Lower leg skin (tissue), 4 donors: Measurements from ENCODE around the gene SURF6. TPM values are rescaled to one million over a fixed set of nuclear protein-coding genes. Genes with fewer than 3 reads are reported as not detected.

Source experiments
- DNase-seq, 2 donors: peaks; one replicate each; pipeline ENCODE4 v3.0.0-alpha.2; 2019; ENCODE audit warnings: low spot score in 2 of 2
- H3K4me3 ChIP-seq: fragments of 200-600 bp; sonication (generic); 2 replicates; pipeline ENCODE4 v1.5.1; 2017; ENCODE audit warnings: mild to moderate bottlenecking, low read depth; ENCODE audit not compliant: poor library complexity, severe bottlenecking
- POLR2A ChIP-seq, 2 donors: fragments of 450-650 bp; IDR thresholded peaks; one replicate each; pipeline ENCODE4 v1.6.1; 2016 to 2017; ENCODE audit warnings: antibody characterized with exemption in 2 of 2, mild to moderate bottlenecking in 1 of 2, moderate library complexity in 1 of 2
- WGBS, 2 donors: methylation state at CpG; one replicate each; pipeline ENCODE4 v1.1.5; 2018; 5-methylcytosine and 5-hydroxymethylcytosine counted together
- intact Hi-C: fragments of 100-400 bp; cut with DNase I; formaldehyde crosslinking; loops from one replicate; pipeline ENCODE4 v1.15.0; 2023; ENCODE audit warnings: low total_unique reads
- total RNA-seq, 4 donors: library from RNA; depleted of rRNA; stranded (reverse); fragments of >200 nt; gene quantifications; one replicate each; pipeline ENCODE4 v1.1.0, GENCODE V29; 2016
- TF ChIP-seq, protein P1 (sequence below), 3 donors: fragments of 450-650 bp; IDR thresholded peaks; one replicate each; pipeline ENCODE4 v1.5.1; 2016; ENCODE audit warnings: antibody characterized with exemption in 3 of 3, mild to moderate bottlenecking in 3 of 3, moderate library complexity in 2 of 3

SURF6 gene
- total RNA-seq, 4 donors from 2014 or later = 21.7 to 37.4 (median 27.4) TPM

DNA sequence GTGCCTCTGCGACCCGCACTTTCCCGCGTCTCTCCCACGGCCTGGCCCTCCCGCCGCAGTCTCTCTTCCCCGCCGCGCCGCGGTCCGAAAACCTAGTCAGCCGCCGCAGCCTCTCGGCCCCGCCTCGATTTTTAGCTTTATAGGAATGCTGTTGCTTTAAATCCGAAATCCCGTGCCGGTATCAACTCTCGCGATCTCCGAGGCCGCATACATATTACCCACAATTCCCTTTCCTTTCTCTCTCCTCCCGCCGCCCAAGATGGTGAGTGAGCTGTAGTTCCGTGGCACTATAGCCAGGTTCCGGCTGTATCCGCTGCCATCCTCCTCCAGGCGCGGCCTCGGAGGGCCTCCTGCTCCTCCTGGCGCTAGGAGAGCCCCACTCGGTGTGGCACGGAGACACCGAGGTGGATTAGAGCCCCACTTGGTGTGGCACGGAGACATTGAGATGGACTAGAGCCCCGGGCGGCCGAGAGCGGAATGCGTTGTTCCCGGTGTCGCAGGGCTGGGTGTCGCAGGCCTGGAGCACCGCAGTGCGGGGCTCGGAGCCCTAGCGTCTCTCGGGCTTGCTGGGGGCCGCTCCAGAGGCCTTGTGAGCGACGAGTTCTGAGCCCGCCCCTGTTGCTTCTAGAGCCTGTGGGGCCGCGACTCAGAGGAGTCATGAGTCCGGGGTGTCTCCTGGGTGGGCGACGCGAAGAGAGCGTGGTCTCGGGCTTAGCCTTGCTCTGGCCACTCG, 12.2 kb upstream of the SURF6 start, which contains the start of the genes MED22 and RPL7A:
Gene MED22 (minus strand): TSS at position 147 of the 733 bp plus-strand sequence. CDS start 1,469 bp downstream, outside the sequence.
Gene RPL7A (plus strand): TSS at position 234 of the 733 bp plus-strand sequence. CDS start 26 bp downstream, at position 260.
- intact Hi-C loops = no loop called here
- peak; percentile 95 to 98 for DNase-seq
- 0% methylated on average over 42 to 55 of the region's 64 CpGs for WGBS, 2 donors
- TF ChIP-seq POLR2A (IDR thresholded peaks at IDR 0.05) = no peak
- TF ChIP-seq, protein P1, sequence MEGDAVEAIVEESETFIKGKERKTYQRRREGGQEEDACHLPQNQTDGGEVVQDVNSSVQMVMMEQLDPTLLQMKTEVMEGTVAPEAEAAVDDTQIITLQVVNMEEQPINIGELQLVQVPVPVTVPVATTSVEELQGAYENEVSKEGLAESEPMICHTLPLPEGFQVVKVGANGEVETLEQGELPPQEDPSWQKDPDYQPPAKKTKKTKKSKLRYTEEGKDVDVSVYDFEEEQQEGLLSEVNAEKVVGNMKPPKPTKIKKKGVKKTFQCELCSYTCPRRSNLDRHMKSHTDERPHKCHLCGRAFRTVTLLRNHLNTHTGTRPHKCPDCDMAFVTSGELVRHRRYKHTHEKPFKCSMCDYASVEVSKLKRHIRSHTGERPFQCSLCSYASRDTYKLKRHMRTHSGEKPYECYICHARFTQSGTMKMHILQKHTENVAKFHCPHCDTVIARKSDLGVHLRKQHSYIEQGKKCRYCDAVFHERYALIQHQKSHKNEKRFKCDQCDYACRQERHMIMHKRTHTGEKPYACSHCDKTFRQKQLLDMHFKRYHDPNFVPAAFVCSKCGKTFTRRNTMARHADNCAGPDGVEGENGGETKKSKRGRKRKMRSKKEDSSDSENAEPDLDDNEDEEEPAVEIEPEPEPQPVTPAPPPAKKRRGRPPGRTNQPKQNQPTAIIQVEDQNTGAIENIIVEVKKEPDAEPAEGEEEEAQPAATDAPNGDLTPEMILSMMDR (IDR thresholded peaks at IDR 0.05) = no peak
- peak within 1 kb of the TSS; percentile 100 for H3K4me3 ChIP-seq

DNA sequence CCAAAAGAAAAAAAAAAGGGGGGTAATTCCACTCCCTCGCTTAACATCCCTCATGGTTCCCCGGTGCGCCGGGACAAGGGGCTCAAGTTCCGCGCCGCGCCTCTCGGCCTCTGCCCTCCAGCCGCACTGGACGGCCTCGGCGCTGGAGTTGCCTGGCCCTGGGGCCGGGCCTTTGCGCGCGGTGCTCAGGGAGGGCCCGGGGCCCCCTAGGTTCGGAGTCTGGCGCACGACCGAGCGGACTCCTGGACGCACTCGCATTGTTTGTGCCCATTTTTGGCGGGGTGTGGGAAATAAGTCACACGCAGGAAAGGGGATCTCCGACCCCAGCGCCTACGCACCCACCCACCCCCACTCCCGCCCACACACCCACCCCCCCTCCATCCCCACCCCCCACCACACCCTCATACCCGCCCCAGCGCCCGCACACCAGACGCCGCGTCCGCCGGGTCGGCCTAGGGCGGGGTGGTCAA, 11.6 kb upstream of the SURF6 start:
- no peak for TF ChIP-seq POLR2A (IDR thresholded peaks at IDR 0.05)
- TF ChIP-seq, protein P1 (IDR thresholded peaks at IDR 0.05) = no peak
- 0% methylated on average over 30 to 35 of the region's 41 CpGs for WGBS, 2 donors
- intact Hi-C loops = no loop called here
- peak overlapping the region; percentile 100 for H3K4me3 ChIP-seq
- peak in 1 of 2 donors; percentile 90 for DNase-seq

DNA sequence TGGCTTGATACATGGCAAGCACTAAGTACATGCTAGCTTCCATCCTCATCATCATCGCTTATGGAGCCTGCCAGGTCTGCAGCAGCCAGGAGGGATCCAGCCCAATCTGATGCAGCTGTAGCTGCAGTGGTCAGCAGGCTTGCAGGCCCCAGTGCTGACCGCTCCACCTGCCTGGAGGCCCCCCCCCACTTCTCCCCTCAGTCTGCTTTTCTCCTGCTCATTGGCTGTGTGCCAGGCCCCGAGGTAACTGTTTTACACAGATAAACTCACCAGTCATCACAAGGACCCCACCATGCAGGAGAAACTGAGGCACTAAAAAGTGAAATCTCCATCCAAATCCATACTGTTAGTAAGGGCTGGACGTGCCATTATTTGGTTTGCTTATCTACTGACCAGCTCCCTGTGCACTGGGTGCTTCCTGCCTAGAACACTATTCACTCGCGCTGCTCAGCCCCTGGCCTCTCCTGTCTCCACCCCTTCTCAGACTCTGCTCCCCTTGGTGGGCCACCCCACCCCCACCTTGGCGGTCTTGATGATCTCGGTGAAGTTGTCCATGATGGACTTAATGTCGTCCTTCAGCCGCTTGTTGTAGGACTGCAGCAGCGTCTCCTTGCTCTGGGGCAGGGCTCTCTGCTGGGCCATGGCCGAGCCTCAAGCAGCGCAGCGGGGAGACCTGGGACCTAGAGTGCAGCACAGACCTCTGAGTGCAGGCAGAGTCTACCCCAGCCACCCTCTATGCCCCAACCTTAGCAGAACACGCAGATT, 10.2 kb upstream of the SURF6 start:
- no peak overlapping the region for H3K4me3 ChIP-seq
- DNase-seq = no peak
- no peak for TF ChIP-seq POLR2A (IDR thresholded peaks at IDR 0.05)
- TF ChIP-seq, protein P1 (IDR thresholded peaks at IDR 0.05) = no peak
- intact Hi-C loops = no loop called here
- 65 to 73% methylated on average over 11 to 12 of the region's 15 CpGs for WGBS, 2 donors

DNA sequence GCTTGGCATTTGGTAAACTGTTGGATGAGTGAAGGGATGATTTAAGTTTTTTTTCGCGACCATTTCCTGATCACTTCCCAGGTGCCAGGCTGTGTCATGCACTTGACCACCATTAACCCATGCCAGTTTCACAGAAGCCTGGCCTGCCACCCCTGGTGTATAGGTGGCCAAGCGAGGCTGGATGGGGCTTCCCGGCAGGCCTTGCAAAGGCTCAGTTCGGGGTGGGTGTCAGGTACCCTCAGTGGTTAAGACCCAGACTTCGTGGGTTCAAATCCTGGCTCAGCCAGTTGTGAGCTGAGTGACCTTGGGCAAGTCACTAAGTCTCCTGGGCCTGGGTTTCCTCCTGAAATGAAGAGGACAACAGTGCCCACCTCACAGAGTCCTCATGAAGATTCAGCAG, 9.6 kb upstream of the SURF6 start:
- H3K4me3 ChIP-seq = no peak overlapping the region
- 86 to 98% methylated on average over 6 of the region's 6 CpGs for WGBS, 2 donors
- intact Hi-C loops = no loop called here
- no peak for DNase-seq
- no peak for TF ChIP-seq POLR2A (IDR thresholded peaks at IDR 0.05)
- TF ChIP-seq, protein P1 (IDR thresholded peaks at IDR 0.05) = no peak

DNA sequence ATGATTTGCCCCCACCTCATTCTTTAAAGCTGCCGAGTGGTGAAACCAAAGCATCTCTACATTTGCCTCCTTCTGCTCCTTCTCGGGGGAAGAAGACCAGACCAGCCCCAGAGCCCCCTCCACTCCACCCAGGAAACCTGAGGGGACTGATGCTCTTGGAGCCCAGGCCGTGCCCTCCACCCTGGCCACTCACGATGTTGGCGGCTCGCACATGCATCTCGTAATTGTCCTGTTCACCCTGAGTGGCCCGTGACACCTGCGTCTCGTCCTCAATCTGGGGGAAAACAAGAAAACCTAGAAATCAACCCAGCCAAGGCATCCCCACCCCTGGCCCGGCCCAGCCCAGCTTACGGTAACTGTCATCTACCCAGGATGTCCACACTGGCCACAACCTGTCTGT, 9.0 kb upstream of the SURF6 start:
- 91% methylated on average over 12 of the region's 12 CpGs for WGBS, 2 donors
- H3K4me3 ChIP-seq = no peak overlapping the region
- no peak for TF ChIP-seq POLR2A (IDR thresholded peaks at IDR 0.05)
- TF ChIP-seq, protein P1 (IDR thresholded peaks at IDR 0.05) = no peak
- DNase-seq = no peak
- intact Hi-C loops = no loop called here
